GM12878 (cell line): ENCODE measurements around the gene SAPCD2. TPM values are rescaled to one million over a fixed set of nuclear protein-coding genes. Genes with fewer than 3 reads are reported as not detected.
A peak's percentile ranks its signal among the peaks of the same experiment; 100 is the strongest.

Experiments used
- ATAC-seq: fragments of 200-7000 bp; cut with Tn5 transposase; 3 replicates; pipeline ENCODE4 v1.9.1; 2020; ENCODE audit warnings: mild to moderate bottlenecking, moderate library complexity
- BruUV-seq: library from RNA; stranded (reverse); fragments of 400-500 nt; replicated peaks from 2 replicates; lab custom pipeline; 2021; lab: Mats Ljungman, UMichigan
- CTCF ChIA-PET: fragments of 300-600 bp; sonication (Branson Sonifier 250); formaldehyde crosslinking; extraction: SDS; loops from one replicate; lab custom pipeline; 2021; ENCODE audit warnings: inconsistent platforms; lab: Yijun Ruan, JAX
- POLR2A ChIA-PET: fragments of 350-600 bp; formaldehyde crosslinking; extraction: SDS; loops from one replicate; lab custom pipeline; 2021; ENCODE audit warnings: inconsistent platforms; lab: Charles Lee
- RAD21 ChIA-PET: fragments of 300-600 bp; sonication (Branson Sonifier 250); formaldehyde crosslinking; loops from one replicate; lab custom pipeline; 2023; ENCODE audit warnings: antibody characterized with exemption; ENCODE audit not compliant: unreplicated experiment; lab: Charles Lee
- SMC1A ChIA-PET: fragments of 300-600 bp; sonication (Branson Sonifier 250); formaldehyde crosslinking; loops from one replicate; lab custom pipeline; 2023; ENCODE audit not compliant: unreplicated experiment, uncharacterized antibody; lab: Charles Lee
- DNase-seq: peaks from one replicate; pipeline ENCODE4 v3.0.0-alpha.2; 2011; ENCODE audit warnings: low read depth, low spot score
- FAIRE-seq: peaks from 3 replicates; lab custom pipeline; 2011; peaks lifted over from hg19 to GRCh38; lab: Jason Lieb, UNC
- H2AFZ ChIP-seq: 2 replicates; pipeline ENCODE4 v1.6.0; 2011; ENCODE audit warnings: low read depth, low read length, control low read depth; ENCODE audit not compliant: control insufficient read depth
- H3K27ac ChIP-seq: 2 replicates; pipeline ENCODE4 v1.5.1; 2011; ENCODE audit warnings: control low read depth; ENCODE audit not compliant: control insufficient read depth, insufficient read depth
- H3K27me3 ChIP-seq, 2 experiments: replicated peaks in 1 of 2; 2 replicates each; pipeline versions ENCODE4 v1.6.0 to v1.6.1; 2011; ENCODE audit warnings: low read length in 1 of 2; ENCODE audit not compliant: control insufficient read depth in 2 of 2, insufficient read depth in 2 of 2
- H3K36me3 ChIP-seq, 2 experiments: 2 replicates each; pipeline ENCODE4 v1.5.1; 2011; ENCODE audit warnings: low read length in 1 of 2; ENCODE audit not compliant: control insufficient read depth in 2 of 2, insufficient read depth in 2 of 2
- H3K4me1 ChIP-seq: 2 replicates; pipeline ENCODE4 v1.6.1; 2011; ENCODE audit warnings: mild to moderate bottlenecking, low read length, moderate library complexity, mixed read lengths; ENCODE audit not compliant: control insufficient read depth, insufficient read depth
- H3K4me2 ChIP-seq: 2 replicates; pipeline ENCODE4 v1.6.0; 2011; ENCODE audit warnings: control low read depth; ENCODE audit not compliant: control insufficient read depth, insufficient read depth
- H3K4me3 ChIP-seq: fragments of 200-600 bp; sonication (generic); 2 replicates; pipeline ENCODE4 v1.5.1; 2016
- H3K79me2 ChIP-seq: 2 replicates; pipeline ENCODE4 v1.6.0; 2011; ENCODE audit warnings: low read length; ENCODE audit not compliant: control insufficient read depth, insufficient read depth
- H3K9ac ChIP-seq: 2 replicates; pipeline ENCODE4 v1.8.0; 2011; ENCODE audit warnings: low read length, control low read depth, mixed read lengths; ENCODE audit not compliant: control insufficient read depth, insufficient read depth
- H3K9me3 ChIP-seq: replicated peaks from 3 replicates; pipeline ENCODE4 v1.5.1; 2011; ENCODE audit warnings: mild to moderate bottlenecking, low read length; ENCODE audit not compliant: control insufficient read depth, insufficient read depth
- H4K20me1 ChIP-seq: 2 replicates; pipeline ENCODE4 v1.6.0; 2011; ENCODE audit not compliant: control insufficient read depth, insufficient read depth
- CREB1 ChIP-seq: IDR thresholded peaks from 2 replicates; pipeline ENCODE4 v1.6.1; 2012; ENCODE audit warnings: low read depth, mild to moderate bottlenecking, inconsistent platforms
- EGR1 ChIP-seq, 2 experiments: IDR thresholded peaks; 1 replicate in 1 of 2; 2 replicates in 1 of 2; pipeline ENCODE4 v1.6.1; 2011 to 2012; ENCODE audit warnings: low read depth in 2 of 2, low read length in 2 of 2, borderline replicate concordance in 1 of 2, mild to moderate bottlenecking in 1 of 2, moderate library complexity in 1 of 2
- ESRRA ChIP-seq: IDR thresholded peaks from 2 replicates; pipeline ENCODE4 v1.6.1; 2012; ENCODE audit warnings: mild to moderate bottlenecking, low read length, improper control_type of control experiment
- RUNX3 ChIP-seq: IDR thresholded peaks from 2 replicates; pipeline ENCODE4 v1.6.1; 2012; ENCODE audit warnings: low read length, inconsistent platforms
- WGBS: methylation state at CpG from one replicate; pipeline ENCODE4 v1.1.6; 2016; ENCODE audit warnings: low lambda C conversion rate; ENCODE audit not compliant: insufficient replicate concordance, insufficient coverage; ENCODE audit errors: missing lambda C conversion rate; 5-methylcytosine and 5-hydroxymethylcytosine counted together
- in situ Hi-C: fragments of 300-500 bp; cut with MboI; formaldehyde crosslinking; loops from 9 replicates; pipeline ENCODE4 v1.14.3; 2018; ENCODE audit warnings: mixed read lengths
- intact Hi-C: fragments of 100-400 bp; cut with micrococcal nuclease; formaldehyde crosslinking; loops from one replicate; pipeline ENCODE4 v1.14.2; 2022; ENCODE audit not compliant: unreplicated experiment
- polyA plus RNA-seq, 11 experiments: library from polyadenylated mRNA; depleted of rRNA in 4 of 11; unstranded in 6 of 11; stranded (reverse) in 5 of 11; fragments of >200 nt; fragmentation: Nextera tagmentation in 4 of 11; fragmentation: Illumina TruSeq in 1 of 11; extraction: Ambion mirVana in 4 of 11; extraction: Trizol in 1 of 11; gene quantifications; 1 replicate in 1 of 11; 2 replicates in 10 of 11; pipeline versions ENCODE4 v1.2.1 to v1.2.3, GENCODE V29; 2011 to 2016; ENCODE audit warnings: inconsistent platforms in 2 of 11, missing spikeins in 2 of 11, low read depth in 1 of 11
- total RNA-seq, 4 experiments: library from RNA; depleted of rRNA in 3 of 4; stranded (reverse); fragments of >200 nt in 3 of 4; fragmentation: Illumina TruSeq in 1 of 4; extraction: Trizol in 1 of 4; gene quantifications; 2 replicates each; pipeline versions ENCODE4 v1.2.1 to v1.2.3, GENCODE V29; 2013 to 2021

The SAPCD2 gene
- total and polyA plus RNA-seq, 10 of the 15 experiments (the other 5 are each of a cell fraction or from before 2014, with no cell fraction given) = 1.6 to 35.2 (median 7.2) TPM

GRCh38 chr9:137030538-137031527 is 39.5 kb downstream of the SAPCD2 start:
- Histone ChIP-seq H4K20me1 (no peaks in the 10 kb centered on the region), H3K4me1 (peaks cover 50% of the 10 kb centered on the region), H3K36me3 (no peaks in the 10 kb centered on the region), H3K4me2 (peak overlapping the region; percentile 30; the same call in 1 of the 2 replicates), H2AFZ (no peak overlapping the region), H3K9me3 (no peaks in the 10 kb centered on the region), H3K27ac (no peak overlapping the region), H3K9ac (no peak overlapping the region), H3K4me3 (no peak overlapping the region), H3K79me2 (no peaks in the 10 kb centered on the region), H3K27me3 (peaks cover 0 to 2% of the 10 kb centered on the region in 2 experiments; a peak in 2 of 4 replicates)
- 3% methylated on average over 65 of the region's 65 CpGs for WGBS
- ATAC-seq (no peak), DNase-seq (peak; percentile 42), FAIRE-seq (no peak)
- no TSS peak for BruUV-seq
- in situ Hi-C loops (no loop called here), intact Hi-C loops (no loop called here)
- ChIA-PET POLR2A (interaction anchor here (0.5 kb wide), 1 partner anchor 11 kb away, joined by 4 read pairs; no protein-coding TSS in a partner anchor), RAD21 (interaction anchor here (0.5 to 2.1 kb wide), 4 partner anchors 37 to 264 kb away, joined by 3 to 15 read pairs (median 4); no protein-coding TSS in a partner anchor), CTCF (interaction anchor here (1.1 to 4.7 kb wide), 13 partner anchors 16 to 243 kb away, joined by 4 to 65 read pairs (median 7); partner anchors contain the start of genes AJM1, C8G, CLIC3 and PAXX), SMC1A (interaction anchor here (2.1 to 5.2 kb wide), 2 partner anchors 83 kb away, joined by 14 to 77 read pairs; no protein-coding TSS in a partner anchor)
- TF ChIP-seq RUNX3 (peak; percentile 55), ESRRA (no peak), EGR1 (IDR thresholded peaks at IDR 0.05; ENCODE audit: borderline replicate concordance in 1 of 2, low read depth in 2 of 2, low read length in 2 of 2) (peak in 1 of 2 experiments; percentile 61; a peak in 2 of 3 replicates), CREB1 (no peak)
